Jurkat, Clone E6-1 (cell line): ENCODE results near the gene AJUBA. TPM values are rescaled to one million over a fixed set of nuclear protein-coding genes. Genes with fewer than 3 reads are reported as not detected.
"Not testable (repeated sequence)": the region's sequence is repeated elsewhere in the genome, so short reads cannot be mapped to it uniquely, and the experiment has no call there.

Experiments used
- DNase-seq: peaks from one replicate; pipeline ENCODE4 v3.0.0-alpha.2; 2011; ENCODE audit warnings: low read depth, low spot score
- H3K4me3 ChIP-seq: 2 replicates; pipeline ENCODE4 v1.5.1; 2011; ENCODE audit warnings: mild to moderate bottlenecking, low read length, control low read depth, moderate library complexity
- polyA plus RNA-seq: library from polyadenylated mRNA; unstranded; fragments of >200 nt; gene quantifications from one replicate; pipeline ENCODE4 v1.2.1, GENCODE V29; 2012; ENCODE audit warnings: missing spikeins; ENCODE audit not compliant: insufficient read length, insufficient read depth

The AJUBA gene
- polyA plus RNA-seq: 11.6 TPM

GRCh38 chr14:22982477-22983245 is at the start of gene AJUBA:
TSS of gene AJUBA (minus strand) at chr14:22982551. CDS start at chr14:22982266, 285 bp downstream.
- H3K4me3 ChIP-seq: peak within 1 kb of the TSS; percentile 70
- DNase-seq: peak; percentile 87

DNA sequence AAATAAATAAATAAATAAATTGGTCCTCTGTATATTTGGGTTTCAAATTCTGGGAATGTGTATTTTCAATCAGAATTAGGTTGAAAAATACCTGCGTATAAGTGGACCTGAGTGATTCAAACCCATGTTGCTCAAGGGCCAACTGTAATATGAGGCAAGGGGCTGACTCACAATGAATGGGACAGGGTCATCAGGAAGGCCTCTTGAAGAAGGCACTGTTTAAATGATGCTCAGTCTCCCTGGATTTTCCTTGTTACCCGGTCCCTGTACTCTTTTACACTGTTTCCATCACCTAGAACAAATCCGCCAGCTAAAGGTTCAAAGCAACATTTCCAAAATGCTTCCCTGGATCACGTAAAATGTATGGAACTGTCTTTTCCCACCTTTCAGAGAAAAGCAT is 48.6 kb upstream of the AJUBA start:
- no peak overlapping the region for H3K4me3 ChIP-seq
- no peak for DNase-seq

- DNase-seq: peak; percentile 69
- no peak overlapping the region for H3K4me3 ChIP-seq
Measured at GRCh38 chr14:23028799-23029198, 46.4 kb upstream of the AJUBA start.

GRCh38 chr14:23025151-23025814 is 42.9 kb upstream of the AJUBA start:
- no peak overlapping the region for H3K4me3 ChIP-seq
- no peak for DNase-seq

DNA sequence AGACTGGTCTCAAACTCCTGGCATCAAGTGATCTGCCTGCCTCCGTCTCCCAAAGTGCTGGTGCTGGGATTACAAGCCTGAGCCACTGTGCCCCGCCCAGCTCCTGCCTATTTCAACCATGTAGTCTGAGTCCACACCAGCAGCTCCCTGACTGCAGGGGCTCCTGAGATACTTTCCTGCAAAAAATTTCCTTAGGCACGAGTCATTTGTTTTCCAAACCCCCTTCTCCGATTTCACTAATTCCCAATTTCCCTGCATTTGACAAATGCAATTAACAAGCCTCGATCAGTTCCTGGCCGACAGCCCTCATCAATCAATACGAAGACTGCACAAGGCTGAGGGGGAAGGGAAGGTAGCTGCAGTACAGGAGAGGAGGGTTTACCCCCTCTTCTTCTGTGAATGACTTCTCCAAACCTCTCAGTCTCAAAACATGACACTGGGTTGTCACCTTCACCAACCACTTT is 42.3 kb upstream of the AJUBA start:
- H3K4me3 ChIP-seq: no peak overlapping the region

DNA sequence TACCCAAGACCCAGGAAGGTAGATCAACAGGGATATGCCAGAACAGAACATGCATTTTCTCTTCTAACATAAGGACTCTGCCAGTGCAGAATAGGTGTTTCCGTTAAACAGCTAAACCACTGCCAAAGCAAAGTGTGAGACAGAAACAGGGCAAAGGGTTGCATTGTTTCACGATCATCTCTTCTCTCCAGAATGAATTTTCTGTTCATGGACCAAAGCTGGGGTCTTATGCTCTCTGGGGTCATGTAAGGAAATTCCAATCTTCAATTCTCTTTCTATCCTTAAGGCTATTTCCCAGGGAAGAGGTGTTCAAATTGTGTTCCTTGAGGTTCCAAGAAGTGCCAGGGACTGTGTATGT is 41.4 kb upstream of the AJUBA start:
- no peak for DNase-seq
- H3K4me3 ChIP-seq: no peak overlapping the region

More for the DNA sequence above, 42.3 kb upstream of the AJUBA start:
- DNase-seq: no peak

GRCh38 chr14:23023022-23023794 is 40.9 kb upstream of the AJUBA start:
- no peak overlapping the region for H3K4me3 ChIP-seq
- DNase-seq: no peak

DNA sequence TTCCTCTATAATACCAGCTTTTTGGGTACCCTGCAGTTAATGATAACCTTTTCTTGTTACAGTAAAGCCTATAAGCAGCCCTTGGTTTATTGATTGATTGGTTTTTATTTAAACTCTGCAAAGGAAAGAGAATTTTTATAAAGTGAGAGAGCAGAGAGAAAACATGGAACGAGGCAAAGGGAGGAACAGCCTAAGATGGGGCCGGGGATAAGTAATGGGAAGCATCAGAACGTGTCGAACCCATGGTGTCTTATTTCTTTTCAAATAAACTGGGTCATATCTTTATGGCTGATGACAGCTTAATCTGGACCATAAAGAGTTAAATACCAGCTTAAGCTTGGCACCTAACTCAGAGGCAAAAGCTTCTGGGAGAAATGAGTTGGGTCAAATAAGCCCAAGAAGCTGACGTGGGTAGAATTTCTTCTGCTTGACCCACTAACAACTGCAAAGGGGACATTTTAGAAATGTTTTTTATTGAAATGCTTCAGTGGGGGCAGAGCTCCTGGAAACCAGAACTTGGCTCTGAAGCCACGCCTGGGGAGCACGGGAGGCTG is 39.6 kb upstream of the AJUBA start:
- H3K4me3 ChIP-seq: no peak overlapping the region
- DNase-seq: no peak

GRCh38 chr14:23021434-23021833 is 39.1 kb upstream of the AJUBA start:
- no peak overlapping the region for H3K4me3 ChIP-seq
- no peak for DNase-seq

DNA sequence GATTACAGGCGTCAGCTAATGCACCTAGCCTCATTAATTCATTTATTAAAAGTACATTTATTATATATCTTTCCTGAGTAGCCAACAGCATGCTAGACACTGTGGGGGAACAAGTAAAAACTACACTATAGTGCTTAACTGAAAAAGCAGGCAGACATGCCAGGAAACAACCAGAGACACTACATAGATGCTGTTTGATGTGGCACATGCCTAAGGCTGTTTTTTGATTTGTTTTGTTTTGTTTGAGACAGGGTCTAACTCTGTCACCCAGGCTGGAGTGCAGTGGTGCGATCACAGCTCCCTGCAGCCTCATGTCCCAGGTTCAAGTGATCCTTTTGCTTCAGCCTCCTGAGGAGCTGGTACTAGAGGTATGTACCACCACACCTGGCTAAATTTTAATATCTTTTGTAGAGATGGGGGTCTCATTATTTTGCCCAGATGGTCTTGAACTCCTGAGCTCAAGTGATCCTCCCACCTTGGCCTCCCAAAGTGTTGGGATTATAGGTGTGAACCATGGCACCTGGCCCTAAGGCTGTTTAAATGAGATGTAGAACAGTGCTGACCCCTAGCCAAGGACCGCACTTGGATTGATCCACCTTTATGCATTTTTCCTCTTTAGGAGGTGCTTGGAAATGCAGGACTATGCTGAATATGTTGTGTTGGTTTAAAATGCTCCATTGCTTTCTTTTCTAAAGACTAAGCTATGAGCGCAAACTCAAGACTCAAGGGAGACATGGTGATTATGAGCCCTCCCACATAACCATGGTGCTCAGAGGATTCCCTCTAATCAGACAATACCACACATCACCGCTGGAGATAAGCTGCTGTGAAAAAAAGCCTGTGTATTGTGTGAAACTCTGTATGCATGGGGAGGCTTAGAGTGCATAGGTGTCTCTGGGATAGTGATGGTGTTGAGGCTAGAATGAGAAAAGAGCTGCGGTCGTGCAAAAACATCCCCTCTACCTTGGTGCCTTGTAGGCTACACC is 38.1 kb upstream of the AJUBA start:
- no peak for DNase-seq

DNA sequence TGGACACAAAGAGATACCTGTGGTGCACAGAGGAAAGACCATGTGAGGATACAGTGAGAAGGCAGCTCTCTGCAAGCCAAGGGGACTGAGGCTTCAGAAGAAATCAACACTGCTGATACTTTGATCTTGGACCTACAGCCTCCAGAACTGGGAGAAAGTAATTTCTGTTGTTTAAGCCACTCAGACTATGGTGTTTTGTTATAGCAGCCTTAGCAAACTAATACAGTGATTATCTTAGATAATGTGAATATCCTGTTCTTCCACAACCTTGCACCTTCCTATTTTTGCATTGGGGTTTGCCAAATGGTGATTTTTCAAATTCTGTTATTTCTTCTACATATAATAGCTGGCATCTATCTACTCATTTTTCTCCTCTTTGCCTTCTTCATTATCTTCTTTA is 35.8 kb upstream of the AJUBA start:
- no peak for DNase-seq
- no peak overlapping the region for H3K4me3 ChIP-seq

More for the DNA sequence above, 38.1 kb upstream of the AJUBA start:
- no peak overlapping the region for H3K4me3 ChIP-seq

GRCh38 chr14:23017091-23017490 is 34.7 kb upstream of the AJUBA start:
- no peak for DNase-seq
- H3K4me3 ChIP-seq: no peak overlapping the region

- H3K4me3 ChIP-seq: no peak overlapping the region
- DNase-seq: no peak
Measured at GRCh38 chr14:23015618-23016017, 33.3 kb upstream of the AJUBA start.

DNA sequence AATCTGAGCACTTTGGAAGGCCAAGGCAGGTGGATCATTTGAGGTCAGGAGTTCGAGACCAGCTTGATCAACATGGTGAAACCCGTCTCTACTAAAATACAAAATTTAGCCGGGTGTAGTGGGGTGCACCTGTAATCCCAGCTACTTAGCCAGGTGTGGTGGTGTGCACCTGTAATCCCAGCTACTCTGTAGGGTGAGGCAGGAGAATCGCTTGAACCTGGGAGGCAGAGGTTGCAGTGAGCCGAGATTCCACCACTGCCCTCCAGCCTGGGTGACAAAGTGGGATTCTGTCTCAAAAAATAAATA is 31.4 kb upstream of the AJUBA start:
- DNase-seq, H3K4me3 ChIP-seq: not testable (repeated sequence)

GRCh38 chr14:23013054-23013748 is 30.9 kb upstream of the AJUBA start:
- no peak for DNase-seq
- no peak overlapping the region for H3K4me3 ChIP-seq

DNA sequence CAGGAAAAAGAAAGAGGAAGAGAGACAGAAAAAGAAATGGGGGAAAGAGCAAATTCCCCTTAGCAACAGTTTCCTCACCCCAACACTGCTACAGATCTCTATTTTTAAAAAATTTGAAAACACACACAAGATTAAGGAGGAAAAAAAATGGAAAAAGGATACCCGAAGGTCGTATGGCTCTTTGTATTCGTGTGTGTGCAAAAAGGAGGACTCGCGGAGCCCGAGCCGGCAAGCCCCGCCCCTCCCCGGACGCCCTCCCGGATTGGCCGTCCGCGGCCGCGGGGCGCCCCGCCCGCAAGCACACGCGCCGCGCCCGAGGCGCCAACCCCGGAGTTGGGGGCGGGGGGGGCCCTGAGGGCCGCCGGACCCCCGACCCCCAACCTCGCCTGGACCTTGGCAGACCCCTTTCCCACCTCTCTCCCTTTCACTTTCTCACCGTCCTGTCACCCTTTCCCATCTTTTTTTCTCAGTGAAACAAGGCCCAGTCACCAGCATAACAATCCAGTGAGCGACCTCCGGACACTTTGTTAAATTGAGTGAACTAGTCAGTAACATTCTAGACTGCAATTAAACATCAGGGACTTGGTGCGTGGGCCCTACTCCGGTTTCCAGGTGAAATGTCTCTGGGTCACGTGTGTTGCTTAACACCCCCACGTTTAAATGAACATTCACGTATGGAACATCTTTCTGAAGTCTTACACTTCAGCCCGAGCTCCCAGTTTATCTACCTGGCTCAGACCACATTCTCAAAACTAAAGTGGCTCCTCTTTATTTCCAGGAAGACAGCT is 27.8 kb upstream of the AJUBA start, which contains the start of gene C14orf93:
Gene C14orf93, minus strand, starts transcription at position 205 of the 788 bp plus-strand sequence. CDS start 11,120 bp downstream, outside the sequence.
- DNase-seq: peak; percentile 62

GRCh38 chr14:23009483-23009938 is 27.2 kb upstream of the AJUBA start:
- peak overlapping the region; percentile 69 for H3K4me3 ChIP-seq
- DNase-seq: no peak

More for the DNA sequence above, 27.8 kb upstream of the AJUBA start, which contains the start of gene C14orf93:
- peak within 1 kb of the TSS; percentile 69 for H3K4me3 ChIP-seq
